A549 (cell line): ENCODE measurements around the gene RBBP4.

Experiments
- EHMT2 ChIP-seq: fragments of 200-600 bp; sonication (generic); IDR thresholded peaks from 2 replicates; pipeline ENCODE4 v1.6.1; 2016; ENCODE audit warnings: antibody characterized with exemption, low read depth, mild to moderate bottlenecking, moderate library complexity
- EP300 ChIP-seq, 2 experiments: fragments of >200 bp; sonication (Bioruptor Twin); formaldehyde crosslinking; IDR thresholded peaks; 2 replicates in 1 of 2; 3 replicates in 1 of 2; pipeline ENCODE4 v1.6.1; 2016 to 2017
- HDAC2 ChIP-seq: fragments of 200-600 bp; sonication (generic); IDR thresholded peaks from 2 replicates; pipeline ENCODE4 v1.6.1; 2016
- MAFK ChIP-seq: fragments of 450-650 bp; IDR thresholded peaks from 2 replicates; pipeline ENCODE4 v1.6.1; 2014; ENCODE audit not compliant: partially characterized antibody
- POLR2A ChIP-seq: IDR thresholded peaks from 2 replicates; pipeline ENCODE4 v1.6.1; 2012; ENCODE audit warnings: mild to moderate bottlenecking, low read length
- RNF2 ChIP-seq: fragments of 200-600 bp; sonication (generic); IDR thresholded peaks from 2 replicates; pipeline ENCODE4 v1.6.1; 2016; ENCODE audit warnings: low read depth, mild to moderate bottlenecking, antibody characterized with exemption, moderate library complexity, borderline replicate concordance
- TF ChIP-seq, protein P1 (sequence below): fragments of >200 bp; sonication (Bioruptor Twin); formaldehyde crosslinking; IDR thresholded peaks from 3 replicates; pipeline ENCODE4 v1.5.1; 2016
- TF ChIP-seq, protein P2 (sequence below): IDR thresholded peaks from 2 replicates; pipeline ENCODE4 v1.6.1; 2012
- TF ChIP-seq, protein P3 (sequence below): fragments of 200-600 bp; sonication (generic); IDR thresholded peaks from 2 replicates; pipeline ENCODE4 v1.6.1; 2016; ENCODE audit warnings: antibody characterized with exemption, mild to moderate bottlenecking, moderate library complexity
- TF ChIP-seq, protein P4 (sequence below): fragments of >200 bp; sonication (Bioruptor Twin); formaldehyde crosslinking; IDR thresholded peaks from 3 replicates; pipeline ENCODE4 v1.6.1; 2016
- TF ChIP-seq, protein P5 (sequence below): fragments of 150-350 bp; IDR thresholded peaks from 2 replicates; pipeline ENCODE4 v1.6.1; 2014; ENCODE audit warnings: low read depth, mild to moderate bottlenecking, low read length

DNA sequence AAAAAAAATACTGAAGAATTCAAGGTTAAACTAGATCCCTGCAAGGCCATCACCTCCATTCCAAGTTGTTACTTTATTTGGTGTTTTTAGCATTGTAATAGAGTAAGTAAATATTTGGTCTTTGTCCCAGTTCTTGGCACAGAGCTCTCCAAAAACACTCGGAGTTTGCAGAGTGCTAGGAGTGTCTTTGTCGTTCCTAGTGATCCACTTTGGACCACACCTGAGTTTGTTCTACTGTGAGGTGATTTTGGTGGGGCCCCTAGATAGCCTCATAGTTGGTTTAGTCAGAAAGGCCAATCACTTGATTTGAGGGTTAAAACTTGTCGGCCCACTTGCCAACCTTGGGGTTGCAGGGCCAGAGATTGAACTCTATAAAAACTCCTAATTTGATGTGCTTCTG lies 25.9 kb downstream of the RBBP4 start:
- TF ChIP-seq, protein P1, sequence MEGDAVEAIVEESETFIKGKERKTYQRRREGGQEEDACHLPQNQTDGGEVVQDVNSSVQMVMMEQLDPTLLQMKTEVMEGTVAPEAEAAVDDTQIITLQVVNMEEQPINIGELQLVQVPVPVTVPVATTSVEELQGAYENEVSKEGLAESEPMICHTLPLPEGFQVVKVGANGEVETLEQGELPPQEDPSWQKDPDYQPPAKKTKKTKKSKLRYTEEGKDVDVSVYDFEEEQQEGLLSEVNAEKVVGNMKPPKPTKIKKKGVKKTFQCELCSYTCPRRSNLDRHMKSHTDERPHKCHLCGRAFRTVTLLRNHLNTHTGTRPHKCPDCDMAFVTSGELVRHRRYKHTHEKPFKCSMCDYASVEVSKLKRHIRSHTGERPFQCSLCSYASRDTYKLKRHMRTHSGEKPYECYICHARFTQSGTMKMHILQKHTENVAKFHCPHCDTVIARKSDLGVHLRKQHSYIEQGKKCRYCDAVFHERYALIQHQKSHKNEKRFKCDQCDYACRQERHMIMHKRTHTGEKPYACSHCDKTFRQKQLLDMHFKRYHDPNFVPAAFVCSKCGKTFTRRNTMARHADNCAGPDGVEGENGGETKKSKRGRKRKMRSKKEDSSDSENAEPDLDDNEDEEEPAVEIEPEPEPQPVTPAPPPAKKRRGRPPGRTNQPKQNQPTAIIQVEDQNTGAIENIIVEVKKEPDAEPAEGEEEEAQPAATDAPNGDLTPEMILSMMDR = no peak
- TF ChIP-seq RNF2 (no peak), EP300 (IDR thresholded peaks at IDR 0.05) (no peak), HDAC2 (no peak), MAFK (no peak), POLR2A (no peak), EHMT2 (no peak)
- TF ChIP-seq, protein P2, sequence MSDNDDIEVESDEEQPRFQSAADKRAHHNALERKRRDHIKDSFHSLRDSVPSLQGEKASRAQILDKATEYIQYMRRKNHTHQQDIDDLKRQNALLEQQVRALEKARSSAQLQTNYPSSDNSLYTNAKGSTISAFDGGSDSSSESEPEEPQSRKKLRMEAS = no peak
- TF ChIP-seq, protein P3, sequence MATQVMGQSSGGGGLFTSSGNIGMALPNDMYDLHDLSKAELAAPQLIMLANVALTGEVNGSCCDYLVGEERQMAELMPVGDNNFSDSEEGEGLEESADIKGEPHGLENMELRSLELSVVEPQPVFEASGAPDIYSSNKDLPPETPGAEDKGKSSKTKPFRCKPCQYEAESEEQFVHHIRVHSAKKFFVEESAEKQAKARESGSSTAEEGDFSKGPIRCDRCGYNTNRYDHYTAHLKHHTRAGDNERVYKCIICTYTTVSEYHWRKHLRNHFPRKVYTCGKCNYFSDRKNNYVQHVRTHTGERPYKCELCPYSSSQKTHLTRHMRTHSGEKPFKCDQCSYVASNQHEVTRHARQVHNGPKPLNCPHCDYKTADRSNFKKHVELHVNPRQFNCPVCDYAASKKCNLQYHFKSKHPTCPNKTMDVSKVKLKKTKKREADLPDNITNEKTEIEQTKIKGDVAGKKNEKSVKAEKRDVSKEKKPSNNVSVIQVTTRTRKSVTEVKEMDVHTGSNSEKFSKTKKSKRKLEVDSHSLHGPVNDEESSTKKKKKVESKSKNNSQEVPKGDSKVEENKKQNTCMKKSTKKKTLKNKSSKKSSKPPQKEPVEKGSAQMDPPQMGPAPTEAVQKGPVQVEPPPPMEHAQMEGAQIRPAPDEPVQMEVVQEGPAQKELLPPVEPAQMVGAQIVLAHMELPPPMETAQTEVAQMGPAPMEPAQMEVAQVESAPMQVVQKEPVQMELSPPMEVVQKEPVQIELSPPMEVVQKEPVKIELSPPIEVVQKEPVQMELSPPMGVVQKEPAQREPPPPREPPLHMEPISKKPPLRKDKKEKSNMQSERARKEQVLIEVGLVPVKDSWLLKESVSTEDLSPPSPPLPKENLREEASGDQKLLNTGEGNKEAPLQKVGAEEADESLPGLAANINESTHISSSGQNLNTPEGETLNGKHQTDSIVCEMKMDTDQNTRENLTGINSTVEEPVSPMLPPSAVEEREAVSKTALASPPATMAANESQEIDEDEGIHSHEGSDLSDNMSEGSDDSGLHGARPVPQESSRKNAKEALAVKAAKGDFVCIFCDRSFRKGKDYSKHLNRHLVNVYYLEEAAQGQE = no peak
- TF ChIP-seq, protein P4, sequence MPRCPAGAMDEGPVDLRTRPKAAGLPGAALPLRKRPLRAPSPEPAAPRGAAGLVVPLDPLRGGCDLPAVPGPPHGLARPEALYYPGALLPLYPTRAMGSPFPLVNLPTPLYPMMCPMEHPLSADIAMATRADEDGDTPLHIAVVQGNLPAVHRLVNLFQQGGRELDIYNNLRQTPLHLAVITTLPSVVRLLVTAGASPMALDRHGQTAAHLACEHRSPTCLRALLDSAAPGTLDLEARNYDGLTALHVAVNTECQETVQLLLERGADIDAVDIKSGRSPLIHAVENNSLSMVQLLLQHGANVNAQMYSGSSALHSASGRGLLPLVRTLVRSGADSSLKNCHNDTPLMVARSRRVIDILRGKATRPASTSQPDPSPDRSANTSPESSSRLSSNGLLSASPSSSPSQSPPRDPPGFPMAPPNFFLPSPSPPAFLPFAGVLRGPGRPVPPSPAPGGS = no peak
- TF ChIP-seq, protein P5, sequence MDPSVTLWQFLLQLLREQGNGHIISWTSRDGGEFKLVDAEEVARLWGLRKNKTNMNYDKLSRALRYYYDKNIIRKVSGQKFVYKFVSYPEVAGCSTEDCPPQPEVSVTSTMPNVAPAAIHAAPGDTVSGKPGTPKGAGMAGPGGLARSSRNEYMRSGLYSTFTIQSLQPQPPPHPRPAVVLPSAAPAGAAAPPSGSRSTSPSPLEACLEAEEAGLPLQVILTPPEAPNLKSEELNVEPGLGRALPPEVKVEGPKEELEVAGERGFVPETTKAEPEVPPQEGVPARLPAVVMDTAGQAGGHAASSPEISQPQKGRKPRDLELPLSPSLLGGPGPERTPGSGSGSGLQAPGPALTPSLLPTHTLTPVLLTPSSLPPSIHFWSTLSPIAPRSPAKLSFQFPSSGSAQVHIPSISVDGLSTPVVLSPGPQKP = no peak
